ENCODE data around the gene AASDH.

AASDH gene

DNA sequence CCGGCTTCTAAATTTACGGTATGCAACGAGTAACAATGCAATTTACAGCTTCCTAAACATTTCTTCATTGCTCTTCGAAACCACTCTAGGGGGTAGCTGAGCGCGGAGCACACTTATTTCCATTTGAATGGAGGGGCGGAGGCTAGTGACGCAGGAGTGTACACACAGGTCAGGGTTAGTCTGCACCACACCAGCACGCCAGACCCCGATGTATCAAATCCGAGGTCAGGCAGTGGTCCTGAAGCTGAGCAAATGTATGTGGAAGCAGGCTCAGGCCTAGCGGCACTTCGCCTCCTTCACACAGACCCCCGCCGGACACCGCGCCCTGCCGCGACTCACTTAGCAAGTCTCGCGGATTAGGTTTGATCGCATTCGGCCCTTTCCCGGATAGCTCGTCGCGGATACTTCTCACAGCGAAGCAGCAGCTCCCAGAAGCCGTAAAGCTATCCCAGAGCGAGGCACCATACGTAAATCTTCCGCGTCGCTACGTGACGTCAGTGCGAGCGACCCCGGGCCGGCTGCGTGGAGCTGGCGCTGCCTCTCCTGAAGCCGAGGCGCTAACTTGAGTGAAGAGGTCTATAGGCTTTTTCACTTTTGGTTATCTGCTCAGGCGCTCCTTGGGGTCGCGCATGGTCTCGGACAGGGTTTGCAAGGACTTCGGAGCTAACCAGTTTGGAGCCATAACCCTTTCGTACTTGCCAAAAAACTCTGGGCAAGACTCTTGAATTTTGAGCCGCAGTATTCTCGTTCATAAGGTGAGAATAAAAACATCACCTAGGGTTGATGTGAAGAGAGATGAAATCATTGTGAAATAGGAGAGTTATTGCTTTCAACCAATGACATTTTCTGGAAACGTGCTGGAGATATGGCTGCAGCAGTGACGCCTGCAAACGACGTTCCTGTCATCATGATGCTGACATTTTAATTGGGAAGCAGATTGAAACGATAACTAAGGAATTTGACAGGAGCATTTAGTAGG, at the start of gene AASDH:
TSS of gene AASDH (minus strand) at position 469 of the 979 bp plus-strand sequence. CDS start 3,192 bp downstream, outside the sequence.
- peak; percentile 93 for DNase-seq

GRCh38 chr4:56435140-56435926, 48.0 kb upstream of the AASDH start, which contains the start of gene PPAT:
TSS of gene PPAT (minus strand) at chr4:56435615. CDS start at chr4:56435477, 138 bp downstream.
- peak; percentile 97 for DNase-seq

DNA sequence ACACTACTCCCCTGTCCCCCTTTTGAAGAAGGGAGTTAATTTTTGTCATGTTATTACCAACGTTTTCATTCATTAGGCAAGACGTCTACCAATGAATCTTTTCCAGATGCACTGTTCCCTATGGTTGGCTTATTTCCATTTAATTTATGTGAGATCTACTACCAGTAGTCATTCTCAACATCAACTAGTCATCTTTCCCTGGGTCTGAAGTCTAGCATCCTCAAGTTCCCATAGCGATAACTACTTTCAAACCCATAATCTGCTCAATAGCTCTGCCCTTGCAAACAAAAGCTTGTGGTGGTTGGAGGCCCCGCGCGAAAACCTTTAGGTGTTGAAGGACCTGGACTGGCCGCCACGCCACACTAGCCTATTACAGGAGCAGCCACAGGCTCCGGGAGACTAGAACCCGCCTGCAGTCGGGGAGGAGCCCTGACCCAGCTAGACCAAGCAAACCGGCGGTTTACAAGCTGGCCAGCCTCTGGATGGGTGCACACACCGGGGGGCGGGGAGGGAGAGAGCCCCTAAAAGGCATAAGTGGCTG, 47.4 kb upstream of the AASDH start:
- no peak for DNase-seq

DNA sequence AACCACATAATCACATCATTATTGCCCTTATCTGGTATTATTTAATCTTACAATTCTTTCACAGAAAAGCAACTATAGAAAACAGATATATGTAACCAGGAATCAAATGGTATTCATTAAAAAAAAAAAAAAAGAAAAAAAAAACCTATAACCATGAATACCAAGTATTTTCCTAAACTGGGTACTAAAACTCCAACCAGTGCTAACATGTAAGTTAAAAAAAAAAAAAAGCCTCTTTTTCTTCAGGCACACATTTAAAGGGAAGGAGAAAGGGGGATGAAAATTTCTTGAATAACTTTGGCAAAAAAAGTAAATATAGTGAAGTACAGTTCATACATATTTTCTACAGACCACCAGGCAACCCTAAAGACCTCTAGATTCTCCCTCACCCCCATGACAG, 46.0 kb upstream of the AASDH start:
- no peak for DNase-seq

GRCh38 chr4:56430203-56430602, 42.9 kb upstream of the AASDH start:
- no peak for DNase-seq

DNA sequence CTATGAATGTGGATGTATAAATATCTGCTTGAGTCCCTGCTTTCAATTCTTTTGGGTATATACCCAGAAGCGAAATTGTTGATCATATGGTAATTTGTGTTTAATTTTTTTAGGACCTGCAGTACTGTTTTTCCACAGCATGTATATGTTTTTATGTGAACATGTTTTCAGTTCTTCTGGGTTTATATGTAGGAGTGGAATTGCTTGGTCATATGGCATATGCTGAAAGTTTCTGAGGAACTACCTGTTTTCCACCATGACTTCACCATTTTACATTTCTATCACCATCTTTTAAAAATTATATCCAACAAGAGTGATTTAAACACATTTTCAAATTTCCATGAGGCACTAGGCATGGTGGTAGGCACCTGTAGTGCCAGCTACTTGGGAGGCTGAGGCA, 39.9 kb upstream of the AASDH start:
- DNase-seq = no peak

DNA sequence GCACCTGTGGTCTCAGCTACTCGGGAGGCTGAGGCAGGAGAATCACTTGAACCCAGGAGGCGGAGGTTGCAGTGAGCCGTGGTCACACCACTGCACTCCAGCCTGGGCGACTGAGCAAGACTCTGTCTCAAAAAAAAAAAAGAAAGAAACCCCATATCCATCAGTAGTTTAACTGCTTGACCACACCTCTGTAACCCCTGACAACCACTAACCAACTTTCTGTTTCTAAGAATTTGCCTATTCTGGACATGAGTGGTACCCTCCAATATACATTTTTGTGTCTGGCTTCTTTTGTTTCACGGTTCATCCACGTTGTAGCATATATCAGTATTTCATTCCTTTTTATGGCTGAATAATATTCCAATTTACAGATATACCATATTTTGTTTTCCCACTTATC, 39.0 kb upstream of the AASDH start:
- no peak for DNase-seq

DNA sequence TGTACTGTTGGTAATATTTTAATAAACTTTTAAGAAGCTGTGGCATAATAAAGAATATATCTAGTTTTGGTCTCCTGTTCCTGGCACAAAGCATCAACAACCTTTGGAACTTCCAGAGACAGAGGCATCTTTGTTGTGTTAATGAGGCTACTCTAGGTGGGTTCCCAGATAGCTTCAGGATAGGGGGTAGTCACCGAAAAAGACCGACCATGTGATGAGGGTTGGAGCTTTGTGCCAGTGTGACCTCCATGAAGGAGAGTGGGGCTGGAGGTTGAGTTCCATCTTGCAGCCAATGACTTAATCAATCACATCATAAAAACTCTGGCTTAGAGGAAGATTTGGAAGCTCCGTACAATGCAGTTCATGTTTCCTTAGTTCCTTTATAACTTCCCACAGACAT, 38.2 kb upstream of the AASDH start:
- no peak for DNase-seq

GRCh38 chr4:56424697-56425514, 37.6 kb upstream of the AASDH start:
- DNase-seq = no peak

DNA sequence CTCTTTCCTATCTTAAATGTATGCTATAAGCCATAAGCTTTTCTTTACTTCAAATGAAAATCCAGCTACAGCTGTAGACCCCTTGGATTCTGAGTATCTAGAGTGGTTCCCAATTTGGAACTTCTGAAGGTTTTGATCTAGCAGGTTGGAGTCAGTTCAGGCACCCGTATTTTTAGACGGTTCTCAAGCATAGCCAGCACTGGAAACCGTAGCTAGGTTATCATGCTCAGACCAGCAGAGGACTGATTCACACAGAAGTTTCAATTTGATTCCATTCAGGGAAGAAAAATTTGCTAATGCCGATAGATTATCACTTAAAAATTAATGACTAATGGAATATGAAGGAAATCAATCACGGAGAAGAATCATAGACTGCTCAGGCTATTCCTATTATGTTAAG, 36.9 kb upstream of the AASDH start:
- DNase-seq = no peak

- no peak for DNase-seq
Measured at GRCh38 chr4:56417396-56417795, 30.1 kb upstream of the AASDH start.

DNA sequence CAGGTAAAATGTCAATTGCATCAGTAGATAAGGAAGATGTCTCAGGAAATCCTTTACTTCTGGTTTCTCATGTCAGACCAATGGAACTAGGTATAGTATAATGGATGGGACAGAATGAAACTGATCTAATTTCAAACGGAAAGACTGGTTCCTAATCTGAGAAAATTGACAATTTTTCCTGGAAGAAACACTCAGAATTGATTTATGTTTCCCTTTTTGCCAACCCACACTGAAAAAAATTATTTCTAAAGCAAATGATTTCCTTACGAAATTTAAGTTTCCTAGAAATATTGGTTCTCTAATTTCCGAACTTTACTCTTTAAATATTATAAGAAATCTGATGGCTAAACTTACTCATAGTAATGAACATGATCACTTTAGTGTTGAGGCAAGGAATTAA, 29.1 kb upstream of the AASDH start:
- no peak for DNase-seq

DNA sequence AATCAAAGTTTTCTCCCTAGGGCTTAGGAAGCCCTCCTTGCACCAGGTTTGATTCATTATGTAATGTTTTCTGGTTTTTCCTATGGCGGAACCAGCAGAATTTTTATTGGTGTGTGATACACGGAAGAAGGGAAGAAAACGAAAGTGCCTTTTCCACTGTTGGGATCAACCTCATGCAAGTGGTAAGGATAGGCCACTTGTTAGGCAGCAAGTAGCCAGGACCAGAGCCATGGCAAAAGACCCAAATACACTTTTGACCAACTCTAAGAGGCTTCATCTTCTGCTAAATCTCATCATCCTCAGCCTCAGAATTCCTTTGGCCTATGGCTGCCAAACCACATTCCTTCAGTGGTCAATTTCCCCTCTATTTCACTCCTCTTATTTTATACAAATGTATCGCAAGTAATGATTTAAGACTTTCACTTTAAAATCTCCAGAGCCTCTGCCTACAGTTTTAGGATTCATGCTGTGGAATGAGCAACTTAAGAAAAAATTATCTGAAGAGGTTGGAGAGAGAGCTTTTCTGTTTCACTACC, 26.9 kb upstream of the AASDH start:
- no peak for DNase-seq

GRCh38 chr4:56410247-56411062, 23.2 kb upstream of the AASDH start:
- DNase-seq = no peak

GRCh38 chr4:56409511-56410090, 22.3 kb upstream of the AASDH start:
- no peak for DNase-seq

DNA sequence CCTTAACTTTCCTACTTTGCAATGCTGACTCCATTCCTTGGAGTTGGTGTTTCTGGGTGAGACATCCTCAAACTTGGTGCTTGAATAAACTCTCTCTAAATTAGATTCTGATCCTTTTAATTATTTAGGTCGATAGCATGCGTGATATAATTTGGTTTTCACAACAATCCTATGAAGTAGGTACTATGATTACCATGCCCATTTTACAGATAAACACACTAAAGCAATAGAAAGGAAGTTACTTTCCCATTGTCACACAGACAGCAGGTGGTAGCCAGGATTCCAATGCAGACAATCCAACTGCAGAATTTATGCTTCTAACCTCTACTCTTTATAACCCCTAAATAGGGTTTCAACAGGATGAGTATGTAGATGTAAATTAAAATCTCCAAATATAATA, 21.7 kb upstream of the AASDH start:
- no peak for DNase-seq

DNA sequence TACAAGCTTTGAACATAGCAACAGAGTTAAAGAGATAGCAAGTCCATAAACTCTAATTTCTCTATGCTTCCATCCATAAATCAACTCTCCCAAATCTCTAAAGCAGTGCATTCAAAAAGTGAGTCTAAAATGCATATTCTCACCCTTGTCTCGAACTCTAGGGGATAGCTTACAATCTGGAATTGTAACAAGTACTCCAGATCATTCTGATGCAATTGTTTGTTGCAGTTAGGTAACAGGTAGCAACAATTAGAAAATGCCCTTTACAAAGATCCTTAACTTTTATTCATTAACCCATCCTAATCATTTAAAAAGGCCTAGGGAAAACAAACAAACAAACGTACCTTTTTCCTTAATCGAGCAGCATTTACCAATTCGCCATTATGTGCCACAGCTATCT, 18.9 kb upstream of the AASDH start:
- DNase-seq = no peak

DNA sequence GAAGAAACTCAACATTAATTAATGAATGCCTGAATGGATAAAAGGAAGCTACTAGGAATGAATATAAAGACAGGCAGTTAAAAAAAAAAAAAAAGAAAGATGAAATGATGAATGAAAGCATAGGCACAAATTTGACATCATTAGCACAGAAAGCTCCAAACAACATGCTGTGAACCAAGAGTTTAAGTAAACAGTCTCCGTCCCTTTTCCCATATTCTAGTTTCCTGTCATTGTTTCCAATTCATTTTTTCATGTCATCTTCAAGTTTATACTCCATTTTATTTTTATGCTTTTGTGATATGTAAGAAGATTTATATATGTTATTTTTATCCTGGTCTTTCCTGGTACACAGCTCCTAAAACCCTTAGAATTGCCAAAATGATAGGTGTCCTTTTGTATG, 17.7 kb upstream of the AASDH start:
- no peak for DNase-seq

GRCh38 chr4:56400560-56400959, 13.3 kb upstream of the AASDH start:
- DNase-seq = no peak

- DNase-seq = no peak
Measured at GRCh38 chr4:56391270-56391669, 4.0 kb upstream of the AASDH start.

DNA sequence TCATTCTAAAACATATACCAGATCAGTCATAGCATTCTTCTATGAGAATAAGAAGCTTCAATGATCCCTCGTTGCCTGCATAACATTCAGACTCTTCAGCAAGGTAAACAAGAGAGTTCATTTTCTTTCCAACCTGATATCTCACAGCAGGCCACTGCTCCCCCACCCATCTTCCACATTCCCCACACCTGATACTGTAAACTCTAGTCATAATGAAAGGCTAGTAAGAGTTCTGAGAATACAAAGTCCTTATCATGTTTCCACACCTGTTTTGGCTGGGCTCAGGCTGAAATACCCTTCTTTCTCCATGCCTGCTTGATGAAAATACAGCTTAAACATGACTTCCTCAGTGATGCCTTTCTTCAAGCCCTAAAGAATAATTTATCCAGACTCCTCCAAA, 2.3 kb upstream of the AASDH start:
- no peak for DNase-seq
